Measurements from ENCODE around the gene DND1.
A peak's percentile ranks its signal among the peaks of the same experiment; 100 is the strongest.
"Not testable (repeated sequence)": the region's sequence is repeated elsewhere in the genome, so short reads cannot be mapped to it uniquely, and the experiment has no call there.

DND1 gene

DNA sequence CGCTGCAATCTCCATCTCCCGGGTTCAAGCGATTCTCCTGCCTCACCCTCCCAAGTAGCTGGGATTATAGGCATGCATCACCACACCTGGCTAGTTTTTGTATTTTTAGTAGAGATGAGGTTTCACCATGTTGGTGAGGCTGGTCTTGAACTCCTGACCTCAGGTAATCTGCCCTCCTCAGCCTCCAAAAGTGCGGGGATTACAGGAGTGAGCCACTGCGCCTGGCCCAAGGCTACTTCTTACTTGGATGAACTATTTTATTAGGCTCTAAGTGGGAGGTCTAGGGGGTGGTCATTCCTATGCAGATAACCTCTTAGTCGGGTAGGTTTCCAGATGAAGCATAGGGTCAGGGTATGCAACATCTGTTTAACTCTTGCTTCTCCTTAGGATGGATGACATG lies 13.0 kb downstream of the DND1 start:
- WGBS, 2 donors (ENCODE audit: extremely low coverage in 2 of 2, insufficient read length in 2 of 2, insufficient replicate concordance in 1 of 2): no CpG with 5 or more reads among the region's 6 CpGs
- not testable (repeated sequence) for H2BK120ac ChIP-seq (ENCODE audit: low read depth, low read length); H4K8ac ChIP-seq (ENCODE audit: low read depth, low read length); H3K4me1 ChIP-seq (ENCODE audit: control insufficient read depth in 2 of 2, insufficient read depth in 1 of 2, low read depth in 1 of 2, low read length in 2 of 2); H3K79me1 ChIP-seq (ENCODE audit: low read depth, low read length); H3K4me3 ChIP-seq (ENCODE audit: low read length in 2 of 2); H2AK5ac ChIP-seq (ENCODE audit: low read depth, low read length); H2BK12ac ChIP-seq (ENCODE audit: low read length); H3K18ac ChIP-seq (ENCODE audit: low read length); H3K27ac ChIP-seq (replicated peaks; ENCODE audit: low read length); H3K14ac ChIP-seq (ENCODE audit: low read length); H3K27me3 ChIP-seq (ENCODE audit: control insufficient read depth in 3 of 3, insufficient read depth in 3 of 3, low read depth in 1 of 3, low read length in 3 of 3); H3K4ac ChIP-seq (ENCODE audit: low read length); H3K9me3 ChIP-seq (replicated peaks in 1 of 2; ENCODE audit: control insufficient read depth in 2 of 2, insufficient read depth in 1 of 2, low read depth in 1 of 2, low read length in 2 of 2); H2AFZ ChIP-seq (ENCODE audit: low read length); H3K4me2 ChIP-seq (ENCODE audit: insufficient read depth, low read length, poor library complexity, severe bottlenecking); DNase-seq (ENCODE audit: low spot score); H4K91ac ChIP-seq (ENCODE audit: low read depth, low read length, poor library complexity); H2BK15ac ChIP-seq (ENCODE audit: low read length); H3K23ac ChIP-seq (ENCODE audit: low read depth, low read length, poor library complexity); H3K9ac ChIP-seq (ENCODE audit: low read depth, low read length, poor library complexity); H2BK5ac ChIP-seq (ENCODE audit: low read length)
- peaks cover 40 to 81% of the 10 kb centered on the region in 2 donors for H3K36me3 ChIP-seq (replicated peaks in 1 of 2; ENCODE audit: control insufficient read depth in 2 of 2, insufficient read depth in 2 of 2, low read length in 2 of 2)

DNA sequence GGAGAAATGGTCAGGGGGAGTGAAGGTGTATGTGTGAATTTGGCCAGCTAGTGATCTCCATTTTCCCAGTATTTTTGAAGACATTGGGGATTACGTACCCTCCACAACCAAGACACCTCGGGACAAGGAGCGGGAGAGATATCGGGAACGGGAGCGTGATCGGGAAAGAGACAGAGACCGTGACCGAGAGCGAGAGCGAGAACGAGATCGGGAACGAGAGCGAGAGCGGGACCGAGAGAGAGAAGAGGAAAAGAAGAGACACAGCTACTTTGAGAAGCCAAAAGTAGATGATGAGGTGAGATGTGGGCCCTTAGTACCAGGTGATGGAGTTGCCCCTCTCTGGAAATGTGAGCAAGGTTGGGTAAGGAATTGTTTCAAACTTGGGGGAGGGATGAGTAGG lies 14.5 kb downstream of the DND1 start:
- no peak overlapping the region for H3K23ac ChIP-seq (ENCODE audit: low read depth, low read length, poor library complexity)
- H3K4me2 ChIP-seq (ENCODE audit: insufficient read depth, low read length, poor library complexity, severe bottlenecking): no peak overlapping the region
- no peak overlapping the region for H2AK5ac ChIP-seq (ENCODE audit: low read depth, low read length)
- no peaks in the 10 kb centered on the region for H3K9me3 ChIP-seq (replicated peaks in 1 of 2; ENCODE audit: control insufficient read depth in 2 of 2, insufficient read depth in 1 of 2, low read depth in 1 of 2, low read length in 2 of 2)
- H3K36me3 ChIP-seq (replicated peaks in 1 of 2; ENCODE audit: control insufficient read depth in 2 of 2, insufficient read depth in 2 of 2, low read length in 2 of 2): peaks cover 45 to 96% of the 10 kb centered on the region in 2 donors
- no peak overlapping the region for H2BK12ac ChIP-seq (ENCODE audit: low read length)
- no peaks in the 10 kb centered on the region for H3K27me3 ChIP-seq (ENCODE audit: control insufficient read depth in 3 of 3, insufficient read depth in 3 of 3, low read depth in 1 of 3, low read length in 3 of 3)
- no peak overlapping the region for H4K8ac ChIP-seq (ENCODE audit: low read depth, low read length)
- no peak overlapping the region for H3K9ac ChIP-seq (ENCODE audit: low read depth, low read length, poor library complexity)
- no peak overlapping the region for H3K27ac ChIP-seq (replicated peaks; ENCODE audit: low read length)
- no peak overlapping the region for H3K18ac ChIP-seq (ENCODE audit: low read length)
- H2BK120ac ChIP-seq (ENCODE audit: low read depth, low read length): no peak overlapping the region
- no peaks in the 10 kb centered on the region for H3K4me1 ChIP-seq (ENCODE audit: control insufficient read depth in 2 of 2, insufficient read depth in 1 of 2, low read depth in 1 of 2, low read length in 2 of 2)
- H3K4me3 ChIP-seq (ENCODE audit: low read length in 2 of 2): no peak overlapping the region
- 100% methylated on average over 10 of the region's 17 CpGs; no CpG with 5 or more reads in 1 of the 2 donors for WGBS, 2 donors (ENCODE audit: extremely low coverage in 2 of 2, insufficient read length in 2 of 2, insufficient replicate concordance in 1 of 2)
- DNase-seq (ENCODE audit: low spot score): no peak
- H2BK5ac ChIP-seq (ENCODE audit: low read length): no peak overlapping the region
- H3K79me1 ChIP-seq (ENCODE audit: low read depth, low read length): no peaks in the 10 kb centered on the region
- no peak overlapping the region for H2BK15ac ChIP-seq (ENCODE audit: low read length)
- no peak overlapping the region for H4K91ac ChIP-seq (ENCODE audit: low read depth, low read length, poor library complexity)
- no peak overlapping the region for H3K14ac ChIP-seq (ENCODE audit: low read length)
- no peak overlapping the region for H2AFZ ChIP-seq (ENCODE audit: low read length)
- no peak overlapping the region for H3K4ac ChIP-seq (ENCODE audit: low read length)

DNA sequence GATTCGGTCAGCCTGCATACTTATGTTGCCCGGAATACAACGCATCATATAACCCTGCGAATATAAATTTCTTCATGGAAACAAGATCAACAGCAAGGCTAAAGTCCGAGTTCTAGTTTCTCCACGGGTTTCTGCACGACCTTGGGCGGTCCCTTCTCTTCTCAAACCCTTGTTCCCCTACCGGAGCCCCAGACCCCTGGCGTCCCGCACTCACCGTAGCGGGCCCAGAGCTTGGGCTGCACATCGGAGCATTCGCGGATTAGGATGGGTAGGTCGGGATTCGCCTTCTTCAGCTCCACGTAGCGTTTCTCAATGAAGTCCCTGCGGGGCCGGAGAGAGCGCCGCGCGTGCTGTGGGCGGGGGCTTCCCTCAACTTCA lies 26.3 kb downstream of the DND1 start:
- Histone ChIP-seq H3K18ac (ENCODE audit: low read length) (peak overlapping the region; percentile 91), H3K4me3 (ENCODE audit: low read length in 2 of 2) (peak overlapping the region; percentile 60 to 95), H3K14ac (ENCODE audit: low read length) (no peak overlapping the region), H4K8ac (ENCODE audit: low read depth, low read length) (no peak overlapping the region), H2AFZ (ENCODE audit: low read length) (peak overlapping the region; percentile 85), H2BK12ac (ENCODE audit: low read length) (no peak overlapping the region), H3K4me2 (ENCODE audit: insufficient read depth, low read length, poor library complexity, severe bottlenecking) (peak overlapping the region; percentile 72), H3K79me1 (ENCODE audit: low read depth, low read length) (peaks cover 10% of the 10 kb centered on the region), H2BK15ac (ENCODE audit: low read length) (no peak overlapping the region), H2BK120ac (ENCODE audit: low read depth, low read length) (no peak overlapping the region), H3K36me3 (replicated peaks in 1 of 2; ENCODE audit: control insufficient read depth in 2 of 2, insufficient read depth in 2 of 2, low read length in 2 of 2) (peaks cover 34 to 69% of the 10 kb centered on the region in 2 donors), H2AK5ac (ENCODE audit: low read depth, low read length) (no peak overlapping the region), H3K9me3 (replicated peaks in 1 of 2; ENCODE audit: control insufficient read depth in 2 of 2, insufficient read depth in 1 of 2, low read depth in 1 of 2, low read length in 2 of 2) (no peaks in the 10 kb centered on the region), H3K23ac (ENCODE audit: low read depth, low read length, poor library complexity) (peak overlapping the region; percentile 76), H3K27ac (replicated peaks; ENCODE audit: low read length) (no peak overlapping the region), H2BK5ac (ENCODE audit: low read length) (no peak overlapping the region), H3K4me1 (ENCODE audit: control insufficient read depth in 2 of 2, insufficient read depth in 1 of 2, low read depth in 1 of 2, low read length in 2 of 2) (peaks cover 1 to 3% of the 10 kb centered on the region in 2 donors), H3K9ac (ENCODE audit: low read depth, low read length, poor library complexity) (peak overlapping the region; percentile 99), H3K4ac (ENCODE audit: low read length) (no peak overlapping the region), H4K91ac (ENCODE audit: low read depth, low read length, poor library complexity) (no peak overlapping the region), H3K27me3 (ENCODE audit: control insufficient read depth in 3 of 3, insufficient read depth in 3 of 3, low read depth in 1 of 3, low read length in 3 of 3) (no peaks in the 10 kb centered on the region)
- no CpG with 5 or more reads among the region's 27 CpGs for WGBS, 2 donors (ENCODE audit: extremely low coverage in 2 of 2, insufficient read length in 2 of 2, insufficient replicate concordance in 1 of 2)
- no peak for DNase-seq (ENCODE audit: low spot score)

DNA sequence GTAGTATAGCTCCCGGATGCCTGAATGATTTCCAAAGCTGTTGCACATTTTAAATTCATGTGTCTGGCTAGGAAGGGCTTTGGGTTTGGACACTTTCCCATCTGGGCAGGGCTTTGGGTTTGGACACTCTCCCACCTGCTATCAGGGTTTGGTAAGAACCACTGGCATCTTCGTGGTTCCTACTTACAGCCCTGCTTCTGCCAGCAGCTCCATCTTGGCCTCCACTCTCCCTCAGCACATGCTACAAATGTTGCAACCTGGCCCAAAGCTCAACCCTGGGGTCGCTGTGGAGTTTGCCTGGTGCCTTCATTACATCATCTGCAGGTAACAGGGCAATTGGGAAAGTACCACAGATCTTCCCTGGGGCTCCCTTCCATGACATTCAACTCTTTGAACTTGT lies 30.7 kb downstream of the DND1 start:
- peaks cover 38 to 55% of the 10 kb centered on the region in 2 donors for H3K36me3 ChIP-seq (replicated peaks in 1 of 2; ENCODE audit: control insufficient read depth in 2 of 2, insufficient read depth in 2 of 2, low read length in 2 of 2)

More for the DNA sequence above, 30.7 kb downstream of the DND1 start:
- Histone ChIP-seq H2BK15ac (ENCODE audit: low read length) (no peak overlapping the region), H4K91ac (ENCODE audit: low read depth, low read length, poor library complexity) (no peak overlapping the region), H3K27ac (replicated peaks; ENCODE audit: low read length) (no peak overlapping the region), H2BK120ac (ENCODE audit: low read depth, low read length) (no peak overlapping the region), H3K27me3 (ENCODE audit: control insufficient read depth in 3 of 3, insufficient read depth in 3 of 3, low read depth in 1 of 3, low read length in 3 of 3) (no peaks in the 10 kb centered on the region), H3K9me3 (replicated peaks in 1 of 2; ENCODE audit: control insufficient read depth in 2 of 2, insufficient read depth in 1 of 2, low read depth in 1 of 2, low read length in 2 of 2) (no peaks in the 10 kb centered on the region), H3K79me1 (ENCODE audit: low read depth, low read length) (peaks cover 11% of the 10 kb centered on the region), H2BK12ac (ENCODE audit: low read length) (no peak overlapping the region), H3K18ac (ENCODE audit: low read length) (no peak overlapping the region), H2AK5ac (ENCODE audit: low read depth, low read length) (no peak overlapping the region), H3K14ac (ENCODE audit: low read length) (no peak overlapping the region), H2BK5ac (ENCODE audit: low read length) (no peak overlapping the region), H2AFZ (ENCODE audit: low read length) (no peak overlapping the region), H3K4me1 (ENCODE audit: control insufficient read depth in 2 of 2, insufficient read depth in 1 of 2, low read depth in 1 of 2, low read length in 2 of 2) (peaks cover 5 to 6% of the 10 kb centered on the region in 2 donors), H3K23ac (ENCODE audit: low read depth, low read length, poor library complexity) (no peak overlapping the region), H4K8ac (ENCODE audit: low read depth, low read length) (no peak overlapping the region), H3K9ac (ENCODE audit: low read depth, low read length, poor library complexity) (no peak overlapping the region), H3K4me3 (ENCODE audit: low read length in 2 of 2) (no peak overlapping the region), H3K4ac (ENCODE audit: low read length) (no peak overlapping the region), H3K4me2 (ENCODE audit: insufficient read depth, low read length, poor library complexity, severe bottlenecking) (no peak overlapping the region)
- DNase-seq (ENCODE audit: low spot score): no peak
- WGBS, 2 donors (ENCODE audit: extremely low coverage in 2 of 2, insufficient read length in 2 of 2, insufficient replicate concordance in 1 of 2): no CpG with 5 or more reads among the region's 3 CpGs

Data from neuronal stem cell (in vitro differentiated cells).